ENCODE results near the gene TOGARAM2.

Gene TOGARAM2

GRCh38 chr2:29023188-29023587 is 42.1 kb downstream of the TOGARAM2 start:
- no peak for DNase-seq (ENCODE audit: low read depth)

GRCh38 chr2:29024882-29025430 is 43.9 kb downstream of the TOGARAM2 start:
- DNase-seq (ENCODE audit: low read depth): no peak

GRCh38 chr2:29025711-29026110 is 44.6 kb downstream of the TOGARAM2 start:
- no peak for DNase-seq (ENCODE audit: low read depth)

- no peak for DNase-seq (ENCODE audit: low read depth)
These were observed 49.9 kb downstream of the TOGARAM2 start for GRCh38 chr2:29031046-29031445.

GRCh38 chr2:29032189-29032588 is 51.1 kb downstream of the TOGARAM2 start:
- DNase-seq (ENCODE audit: low read depth): no peak

- DNase-seq (ENCODE audit: low read depth): peak; percentile 38
These were observed 52.1 kb downstream of the TOGARAM2 start for GRCh38 chr2:29033172-29033571.

GRCh38 chr2:29033656-29034055 is 52.6 kb downstream of the TOGARAM2 start:
- no peak for DNase-seq (ENCODE audit: low read depth)

- DNase-seq (ENCODE audit: low read depth): no peak
These were observed 54.1 kb downstream of the TOGARAM2 start for GRCh38 chr2:29035016-29035745.

- no peak for DNase-seq (ENCODE audit: low read depth)
These were observed 58.8 kb downstream of the TOGARAM2 start for GRCh38 chr2:29039718-29040480.

- DNase-seq (ENCODE audit: low read depth): no peak
These were observed 59.5 kb downstream of the TOGARAM2 start for GRCh38 chr2:29040552-29040951.

GRCh38 chr2:29041161-29041660 is 60.1 kb downstream of the TOGARAM2 start:
- no peak for DNase-seq (ENCODE audit: low read depth)

GRCh38 chr2:29042561-29043075 is 61.5 kb downstream of the TOGARAM2 start:
- DNase-seq (ENCODE audit: low read depth): peak; percentile 65

GRCh38 chr2:29044459-29044858 is 63.4 kb downstream of the TOGARAM2 start:
- no peak for DNase-seq (ENCODE audit: low read depth)

- DNase-seq (ENCODE audit: low read depth): no peak
These were observed 65.2 kb downstream of the TOGARAM2 start for GRCh38 chr2:29046321-29046720.

- DNase-seq (ENCODE audit: low read depth): no peak
These were observed 66.2 kb downstream of the TOGARAM2 start for GRCh38 chr2:29047083-29047845.

- no peak for DNase-seq (ENCODE audit: low read depth)
These were observed 69.5 kb downstream of the TOGARAM2 start for GRCh38 chr2:29050591-29050990.

- no peak for DNase-seq (ENCODE audit: low read depth)
These were observed 70.6 kb downstream of the TOGARAM2 start for GRCh38 chr2:29051730-29052129.

GRCh38 chr2:29052807-29053206 is 71.7 kb downstream of the TOGARAM2 start:
- no peak for DNase-seq (ENCODE audit: low read depth)

- DNase-seq (ENCODE audit: low read depth): peak; percentile 14
These were observed 72.1 kb downstream of the TOGARAM2 start for GRCh38 chr2:29053223-29053622.

- DNase-seq (ENCODE audit: low read depth): no peak
These were observed 72.7 kb downstream of the TOGARAM2 start for GRCh38 chr2:29053670-29054400.

GRCh38 chr2:29054430-29054829 is 73.3 kb downstream of the TOGARAM2 start:
- DNase-seq (ENCODE audit: low read depth): no peak
